K562 (cell line): ENCODE measurements around the gene UGT1A3.

Experiments used
- ATF2 ChIP-seq: sonication (generic); formaldehyde crosslinking; IDR thresholded peaks from 2 replicates; pipeline ENCODE4 v1.8.1; 2022; ENCODE audit warnings: missing genetic modification reagents
- BRD4 ChIP-seq: fragments of 200-600 bp; sonication (generic); IDR thresholded peaks from 2 replicates; pipeline ENCODE4 v1.6.1; 2017; ENCODE audit warnings: inconsistent platforms
- CTCF ChIP-seq, 3 experiments: IDR thresholded peaks in 2 of 3; conservative IDR thresholded peaks in 1 of 3; 2 replicates each; pipeline ENCODE4 v1.5.1; 2011 to 2012; ENCODE audit warnings: low read length in 3 of 3, mild to moderate bottlenecking in 3 of 3, control low read depth in 2 of 3, improper control_type of control experiment in 1 of 3, inconsistent platforms in 1 of 3, low read depth in 1 of 3, mixed read lengths in 1 of 3, moderate library complexity in 1 of 3; ENCODE audit not compliant: insufficient read depth in 2 of 3
- FOXK1 ChIP-seq: sonication (generic); formaldehyde crosslinking; IDR thresholded peaks from 2 replicates; pipeline ENCODE4 v1.8.0; 2022; ENCODE audit warnings: missing genetic modification reagents, mild to moderate bottlenecking, borderline replicate concordance
- NRF1 ChIP-seq, 2 experiments: fragments of 450-650 bp; IDR thresholded peaks in 1 of 2; conservative IDR thresholded peaks in 1 of 2; 2 replicates each; pipeline ENCODE4 v1.6.1; 2014; ENCODE audit warnings: mild to moderate bottlenecking in 2 of 2
- POLR2AphosphoS5 ChIP-seq: IDR thresholded peaks from 2 replicates; pipeline ENCODE4 v1.6.1; 2011; ENCODE audit warnings: mild to moderate bottlenecking, low read depth, low read length, moderate library complexity; ENCODE audit not compliant: control insufficient read depth, insufficient read depth
- XRCC4 ChIP-seq: IDR thresholded peaks from one replicate; pipeline ENCODE4 v1.6.1; 2011; ENCODE audit not compliant: insufficient read depth, insufficient read length; ENCODE audit errors: extremely low read depth
- YY1 ChIP-seq, 3 experiments: IDR thresholded peaks; 2 replicates each; pipeline ENCODE4 v1.6.1; 2011; ENCODE audit warnings: low read length in 2 of 3, mild to moderate bottlenecking in 2 of 3, moderate library complexity in 2 of 3, borderline replicate concordance in 1 of 3, control low read depth in 1 of 3, low read depth in 1 of 3; ENCODE audit not compliant: insufficient read depth in 3 of 3, insufficient replicate concordance in 2 of 3, control insufficient read depth in 1 of 3, insufficient read length in 1 of 3; ENCODE audit errors: extremely low read depth in 1 of 3
- ZBTB7A ChIP-seq: IDR thresholded peaks from 2 replicates; pipeline ENCODE4 v1.6.1; 2011; ENCODE audit warnings: low read depth, mild to moderate bottlenecking, low read length, moderate library complexity, borderline replicate concordance; ENCODE audit not compliant: control insufficient read depth
- ZNF274 ChIP-seq: IDR thresholded peaks from 2 replicates; pipeline ENCODE4 v1.6.1; 2011; ENCODE audit warnings: low read depth, mild to moderate bottlenecking, low read length, moderate library complexity, borderline replicate concordance
- ZNF445 ChIP-seq: fragments of 250-450 bp; sonication (Bioruptor Pico); IDR thresholded peaks from 2 replicates; pipeline ENCODE4 v1.4.0; 2020; ENCODE audit warnings: low read depth, mild to moderate bottlenecking, moderate library complexity
- ZNF639 ChIP-seq, 2 experiments: fragments of 200-800 bp in 1 of 2; sonication (Bioruptor generic) in 1 of 2; sonication (generic) in 1 of 2; formaldehyde crosslinking in 1 of 2; IDR thresholded peaks in 1 of 2; conservative IDR thresholded peaks in 1 of 2; 2 replicates each; pipeline versions ENCODE4 v1.5.0 to v1.6.1; 2016 to 2020; ENCODE audit warnings: missing compliant biosample characterization in 1 of 2, missing genetic modification characterization in 1 of 2, missing genetic modification reagents in 1 of 2

GRCh38 chr2:233803994-233804393 is 75.2 kb downstream of the UGT1A3 start:
- TF ChIP-seq ZNF445 (no peak), XRCC4 (no peak), POLR2AphosphoS5 (no peak), ATF2 (CRISPR knock-in tag) (no peak), CTCF (IDR thresholded peaks at IDR 0.05 in 2 of 3, conservative IDR thresholded peaks at IDR 0.05 in 1 of 3; ENCODE audit: insufficient read depth in 2 of 3, low read depth in 1 of 3, low read length in 3 of 3) (no peak), YY1 (IDR thresholded peaks at IDR 0.05; ENCODE audit: borderline replicate concordance in 1 of 3, control insufficient read depth in 1 of 3, extremely low read depth in 1 of 3, insufficient read depth in 3 of 3, insufficient read length in 1 of 3, insufficient replicate concordance in 2 of 3, low read depth in 1 of 3, low read length in 2 of 3) (no peak), FOXK1 (CRISPR knock-in tag) (no peak), ZNF274 (no peak), BRD4 (no peak), ZNF639 (CRISPR knock-in tag; conservative IDR thresholded peaks at IDR 0.05 in 1 of 2, IDR thresholded peaks at IDR 0.05 in 1 of 2) (no peak), NRF1 (conservative IDR thresholded peaks at IDR 0.05 in 1 of 2, IDR thresholded peaks at IDR 0.05 in 1 of 2) (no peak), ZBTB7A (no peak)
